Pancreas (tissue), 10 donors: ENCODE data around the gene TMIGD1. TPM values are rescaled to one million over a fixed set of nuclear protein-coding genes. Genes with fewer than 3 reads are reported as not detected.
A peak's percentile ranks its signal among the peaks of the same experiment; 100 is the strongest.

Experiments
- ATAC-seq, 4 donors: fragments of 200-7000 bp; cut with Tn5 transposase; one replicate each; pipeline versions ENCODE4 v1.8.0 to v1.9.1; 2020; ENCODE audit warnings: mild to moderate bottlenecking in 4 of 4, moderate library complexity in 4 of 4
- DNase-seq, 6 donors: peaks; one replicate each; pipeline ENCODE4 v3.0.0-alpha.2; 2020
- FAIRE-seq: peaks from 2 replicates; lab custom pipeline; 2012; peaks lifted over from hg19 to GRCh38; lab: Jason Lieb, UNC
- H3K27ac ChIP-seq, 4 donors: fragments of 200-600 bp; sonication (generic); 1 replicate in 3 of 4; 2 replicates in 1 of 4; pipeline versions ENCODE4 v1.5.0 to v1.8.0; 2020
- H3K27me3 ChIP-seq, 4 donors: fragments of 200-600 bp; one replicate each; pipeline ENCODE4 v1.8.0; 2021
- H3K36me3 ChIP-seq, 3 donors: fragments of 200-600 bp; sonication (generic) in 1 of 3; one replicate each; pipeline versions ENCODE4 v1.5.0 to v1.8.0; 2020 to 2021
- H3K4me1 ChIP-seq, 3 donors: fragments of 200-600 bp; one replicate each; pipeline ENCODE4 v1.8.0; 2021
- H3K4me3 ChIP-seq, 4 donors: fragments of 200-600 bp; sonication (generic) in 2 of 4; one replicate each; pipeline versions ENCODE4 v1.5.0 to v1.8.0; 2020 to 2021
- H3K9me3 ChIP-seq, 4 donors: fragments of 200-600 bp; one replicate each; pipeline ENCODE4 v1.8.0; 2021
- WGBS, 2 donors: extraction: QIAGEN DNeasy Blood & Tissue Kit; methylation state at CpG; one replicate each; pipeline ENCODE4 v1.1.7; 2013; 5-methylcytosine and 5-hydroxymethylcytosine counted together
- intact Hi-C, 3 donors: fragments of 100-400 bp; cut with DNase I; formaldehyde crosslinking; loops; one replicate each; pipeline versions ENCODE4 v1.11.1 to v1.14.2; 2022
- polyA plus RNA-seq, 2 donors: library from polyadenylated mRNA; stranded (reverse); fragments of 200-250 nt; gene quantifications; one replicate each; pipeline ENCODE4 v1.2.3, GENCODE V29; 2013
- total RNA-seq, 6 donors: library from RNA; stranded (reverse); fragmentation: NEBNext Ultra II Directional in 4 of 6; extraction: Animal tissue kit (Norgen Biotek cat#: 25700) in 4 of 6; gene quantifications; one replicate each; pipeline versions ENCODE4 v1.2.1 to v1.2.4, GENCODE V29; 2021 to 2023
- TF ChIP-seq, protein P1 (sequence below), 4 donors: fragments of 200-600 bp; sonication (generic) in 3 of 4; IDR thresholded peaks; one replicate each; pipeline versions ENCODE4 v1.5.0 to v1.8.0; 2021; ENCODE audit warnings: antibody characterized with exemption in 4 of 4
- donor health status: healthy with polysubstance abuse.
- donor health status: DM: no; HTN: no; CAD: no; lungs with moderate emphysema.
- donor health status: DM: no; HTN: no; CAD: no.
- donor health status: control.
- donor health status: control.
- donor health status: Bipolar disorder and iron deficiency.
- donor health status: DM: yes; HTN: yes; CAD: no.
- donor health status: DM: no; HTN: no; CAD: no.
- donor health status: DM: no; HTN: no; CAD: no.
- donor health status: DM: yes; HTN: yes; CAD: no.

TMIGD1 gene
- total and polyA plus RNA-seq, 8 donors = not detected

DNA sequence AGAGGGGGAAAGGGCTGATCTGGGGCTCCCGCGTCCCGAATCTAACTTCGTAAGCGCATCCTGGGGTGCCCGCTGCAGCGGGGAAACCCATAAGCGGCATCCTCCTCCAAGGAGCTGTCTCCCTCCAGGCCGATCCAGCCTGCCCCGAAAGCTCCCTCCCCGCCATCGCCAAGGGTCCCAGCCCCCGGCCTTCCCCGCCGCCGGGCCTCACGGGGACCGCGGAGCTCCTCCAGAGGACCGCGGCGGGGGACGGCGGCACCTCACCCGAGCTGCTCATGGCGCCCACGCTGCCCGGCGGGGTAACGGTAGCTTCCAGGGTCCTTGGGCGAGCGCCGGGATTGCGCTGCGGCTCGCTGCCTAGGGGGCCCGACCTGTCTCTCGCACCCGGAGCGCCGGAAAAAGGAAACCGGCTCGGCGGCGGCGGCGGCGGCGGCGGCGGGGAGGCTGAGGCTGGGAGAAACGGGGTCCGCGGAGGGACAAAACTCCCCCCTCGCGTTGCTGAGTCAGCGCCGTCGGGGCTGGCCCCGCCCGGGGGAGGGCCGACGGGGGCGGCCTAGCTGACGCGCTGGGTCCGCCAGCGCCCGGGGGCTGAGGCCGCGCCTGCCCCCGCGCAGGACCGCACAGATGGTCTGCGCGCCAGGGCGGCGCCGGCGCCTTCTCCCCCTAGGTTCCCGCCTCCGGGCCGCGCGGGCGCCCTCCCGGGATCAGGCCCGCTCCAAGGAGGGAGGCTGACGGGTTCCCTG, 42.1 kb downstream of the TMIGD1 start, which contains the start of gene BLMH:
Gene BLMH (minus strand): TSS at position 402 of the 743 bp plus-strand sequence. CDS start 125 bp downstream, at position 277.
- peaks cover 5 to 9% (median 7%) of the 10 kb centered on the region in 3 donors for H3K4me1 ChIP-seq
- FAIRE-seq (no peak), ATAC-seq (peak; percentile 95 to 97 (median 96)), DNase-seq (peak; percentile 77 to 92 (median 82))
- H3K36me3 ChIP-seq = peaks cover 0 to under 1% (median 0%) of the 10 kb centered on the region in 3 donors
- H3K27ac ChIP-seq = peak within 1 kb of the TSS in 3 of 4 donors; percentile 53 to 61 (median 55)
- H3K4me3 ChIP-seq = peak within 1 kb of the TSS; percentile 85 to 99 (median 98)
- intact Hi-C loops = no loop called here
- no peaks in the 10 kb centered on the region for H3K27me3 ChIP-seq
- 0% methylated on average over 50 to 89 of the region's 89 CpGs for WGBS, 2 donors
- TF ChIP-seq, protein P1, sequence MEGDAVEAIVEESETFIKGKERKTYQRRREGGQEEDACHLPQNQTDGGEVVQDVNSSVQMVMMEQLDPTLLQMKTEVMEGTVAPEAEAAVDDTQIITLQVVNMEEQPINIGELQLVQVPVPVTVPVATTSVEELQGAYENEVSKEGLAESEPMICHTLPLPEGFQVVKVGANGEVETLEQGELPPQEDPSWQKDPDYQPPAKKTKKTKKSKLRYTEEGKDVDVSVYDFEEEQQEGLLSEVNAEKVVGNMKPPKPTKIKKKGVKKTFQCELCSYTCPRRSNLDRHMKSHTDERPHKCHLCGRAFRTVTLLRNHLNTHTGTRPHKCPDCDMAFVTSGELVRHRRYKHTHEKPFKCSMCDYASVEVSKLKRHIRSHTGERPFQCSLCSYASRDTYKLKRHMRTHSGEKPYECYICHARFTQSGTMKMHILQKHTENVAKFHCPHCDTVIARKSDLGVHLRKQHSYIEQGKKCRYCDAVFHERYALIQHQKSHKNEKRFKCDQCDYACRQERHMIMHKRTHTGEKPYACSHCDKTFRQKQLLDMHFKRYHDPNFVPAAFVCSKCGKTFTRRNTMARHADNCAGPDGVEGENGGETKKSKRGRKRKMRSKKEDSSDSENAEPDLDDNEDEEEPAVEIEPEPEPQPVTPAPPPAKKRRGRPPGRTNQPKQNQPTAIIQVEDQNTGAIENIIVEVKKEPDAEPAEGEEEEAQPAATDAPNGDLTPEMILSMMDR (IDR thresholded peaks at IDR 0.05) = no peak
- no peaks in the 10 kb centered on the region for H3K9me3 ChIP-seq

DNA sequence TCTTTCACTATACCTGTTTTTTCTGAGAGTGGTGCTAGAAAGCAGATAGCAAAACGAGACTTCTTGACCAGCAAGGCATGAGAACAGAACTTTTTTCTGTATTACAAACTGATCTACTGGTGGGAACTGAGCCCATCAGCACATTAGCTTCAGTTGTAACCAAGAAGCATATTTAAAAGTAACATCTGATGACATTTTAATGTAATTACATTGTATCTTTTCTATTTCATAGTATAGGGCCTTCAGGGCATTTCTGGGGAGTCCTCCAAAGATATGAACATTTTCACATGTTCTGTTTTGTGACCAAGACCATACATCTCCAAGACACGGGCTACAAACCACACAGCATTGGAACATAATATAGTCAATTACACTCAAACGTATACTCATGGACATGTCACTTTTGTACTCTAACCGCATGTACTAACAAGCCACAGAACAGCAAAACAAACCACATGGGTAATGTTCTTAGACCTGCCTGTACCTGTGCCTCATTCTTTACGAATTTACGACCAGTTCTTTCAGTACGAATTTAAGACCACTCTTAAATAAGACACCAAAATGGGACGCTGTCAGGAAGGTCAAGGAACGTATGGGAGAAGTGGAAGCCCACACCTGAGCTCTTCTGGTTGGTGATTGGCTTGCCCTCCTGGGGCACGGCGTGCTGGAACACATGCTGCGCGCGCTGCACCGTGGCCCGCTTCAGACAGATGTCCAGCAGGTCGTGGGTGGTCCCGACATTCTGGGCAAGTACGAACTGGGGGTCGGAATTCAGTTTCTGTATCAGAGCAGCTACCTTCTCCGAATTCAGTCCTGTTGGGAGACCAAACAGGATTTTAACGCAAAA, 42.9 kb downstream of the TMIGD1 start:
- H3K4me1 ChIP-seq = peaks cover 5 to 9% (median 7%) of the 10 kb centered on the region in 3 donors
- peak overlapping the region; percentile 85 to 99 (median 98) for H3K4me3 ChIP-seq
- H3K27me3 ChIP-seq = no peaks in the 10 kb centered on the region
- H3K36me3 ChIP-seq = peaks cover 0 to 8% (median 3%) of the 10 kb centered on the region in 3 donors
- TF ChIP-seq, protein P1 (IDR thresholded peaks at IDR 0.05) = no peak
- intact Hi-C loops = no loop called here
- DNase-seq = peak; percentile 24 to 77 (median 52)
- 2 to 3% methylated on average over 22 of the region's 22 CpGs for WGBS, 2 donors
- no peaks in the 10 kb centered on the region for H3K9me3 ChIP-seq
- FAIRE-seq = no peak
- ATAC-seq = peak; percentile 67 to 85 (median 76)
- H3K27ac ChIP-seq = peak overlapping the region in 1 of 4 donors; percentile 55

DNA sequence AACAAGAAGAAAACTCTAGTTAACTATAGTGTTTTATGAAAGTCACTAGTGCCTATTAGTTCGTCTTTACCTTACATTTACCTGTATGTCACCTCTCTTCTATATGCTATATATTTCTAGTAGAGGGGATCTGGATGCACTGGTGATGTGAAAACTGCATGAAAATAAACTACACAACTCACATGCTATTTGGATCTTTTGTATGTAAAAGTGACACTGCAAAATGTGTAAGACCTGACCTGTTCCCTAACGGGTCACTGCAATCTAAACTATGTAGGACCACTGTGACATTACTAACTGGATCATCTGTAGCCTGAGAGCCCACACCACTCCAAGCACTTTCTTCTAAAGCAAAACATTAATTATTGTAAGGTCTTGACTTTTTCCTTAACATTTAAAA, 43.8 kb downstream of the TMIGD1 start:
- Histone ChIP-seq H3K36me3 (peaks cover 0 to 14% (median 11%) of the 10 kb centered on the region in 3 donors), H3K4me3 (no peak overlapping the region), H3K4me1 (peaks cover 5 to 9% (median 7%) of the 10 kb centered on the region in 3 donors), H3K27ac (no peak overlapping the region), H3K27me3 (no peaks in the 10 kb centered on the region), H3K9me3 (no peaks in the 10 kb centered on the region)
- no peak for DNase-seq
- no peak for ATAC-seq
- 72 to 86% methylated on average over 2 of the region's 2 CpGs for WGBS, 2 donors
- TF ChIP-seq, protein P1 (IDR thresholded peaks at IDR 0.05) = no peak
- FAIRE-seq = no peak
- intact Hi-C loops = no loop called here

- no peak overlapping the region for H3K27ac ChIP-seq
- intact Hi-C loops = no loop called here
- H3K9me3 ChIP-seq = no peaks in the 10 kb centered on the region
- no peak for ATAC-seq
- no peaks in the 10 kb centered on the region for H3K27me3 ChIP-seq
- no peak overlapping the region for H3K4me3 ChIP-seq
- no peak for FAIRE-seq
- TF ChIP-seq, protein P1 (IDR thresholded peaks at IDR 0.05) = no peak
- no peaks in the 10 kb centered on the region for H3K4me1 ChIP-seq
- no peak for DNase-seq
- peaks cover 0 to 8% (median 0%) of the 10 kb centered on the region in 3 donors for H3K36me3 ChIP-seq
Measured at GRCh38 chr17:30279156-30279555, 54.7 kb downstream of the TMIGD1 start.
